GM12892 (cell line): Measurements from ENCODE around the gene SUCNR1.

Source experiments
- POLR2A ChIP-seq: IDR thresholded peaks from 2 replicates; pipeline ENCODE4 v1.6.1; 2011; ENCODE audit warnings: low read depth, low read length, control low read depth
- POLR2AphosphoS5 ChIP-seq: IDR thresholded peaks from 2 replicates; pipeline ENCODE4 v1.6.1; 2011; ENCODE audit warnings: low read depth, low read length, control low read depth

- TF ChIP-seq POLR2AphosphoS5: no peak
- no peak for TF ChIP-seq POLR2A
These were observed 20.8 kb downstream of the SUCNR1 start for GRCh38 chr3:151894219-151894618.
